Measurements from ENCODE around the gene CCNY.

DNA sequence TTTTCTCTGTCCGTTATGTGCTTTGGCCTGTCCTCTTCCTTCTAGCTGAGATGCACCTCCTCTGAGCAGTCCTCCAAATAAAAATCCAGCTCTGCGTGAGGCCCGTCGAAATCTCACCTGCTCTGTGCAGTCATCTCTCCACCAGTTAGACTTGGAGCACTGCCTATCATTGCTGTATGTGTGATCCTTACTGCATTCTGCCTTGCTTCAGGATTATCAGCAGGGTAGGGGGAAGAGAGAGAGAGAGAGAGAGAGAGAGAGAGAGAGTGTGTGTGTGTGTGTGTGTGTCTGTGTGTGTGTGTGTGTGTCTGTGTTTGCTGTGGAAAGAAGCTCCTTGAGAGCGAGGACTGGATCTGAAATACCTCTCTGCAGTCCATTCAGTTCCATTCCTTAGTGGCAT lies 129.4 kb downstream of the CCNY start:
- TF ChIP-seq POU2F2 (IDR thresholded peaks at IDR 0.05; ENCODE audit: low read depth, low read length): no peak
- TF ChIP-seq POLR2A (IDR thresholded peaks at IDR 0.05; ENCODE audit: low read depth, low read length): no peak
- no peak for TF ChIP-seq POLR2AphosphoS5 (IDR thresholded peaks at IDR 0.05; ENCODE audit: low read depth, low read length)
- TF ChIP-seq SPI1 (IDR thresholded peaks at IDR 0.05; ENCODE audit: low read depth, low read length): no peak
- TF ChIP-seq TAF1 (IDR thresholded peaks at IDR 0.05; ENCODE audit: low read depth, low read length): no peak
- no peak for TF ChIP-seq PAX5 (IDR thresholded peaks at IDR 0.05; ENCODE audit: insufficient read depth, low read length, severe bottlenecking)

All from GM12891 (cell line).